ENCODE data around the gene BACE1.
A peak's percentile ranks its signal among the peaks of the same experiment; 100 is the strongest.

BACE1 gene

GRCh38 chr11:117316197-117316961 is at the start of gene BACE1:
Gene BACE1 (minus strand): TSS chr11:117316256. CDS start chr11:117315795, 461 bp downstream.
- DNase-seq (ENCODE audit: low read depth), result peak; percentile 89
- H3K9me3 ChIP-seq (ENCODE audit: control insufficient read depth, low read length), result no peaks in the 10 kb centered on the region
- H3K4me1 ChIP-seq (ENCODE audit: control insufficient read depth, insufficient read depth, low read length), result peaks cover 30% of the 10 kb centered on the region
- no peaks in the 10 kb centered on the region for H3K27me3 ChIP-seq (replicated peaks; ENCODE audit: control insufficient read depth, insufficient read depth, low read length)
- H3K4me3 ChIP-seq (ENCODE audit: low read length), result peak within 1 kb of the TSS; percentile 86
- no peaks in the 10 kb centered on the region for H3K36me3 ChIP-seq (ENCODE audit: control insufficient read depth, insufficient read depth, low read length, severe bottlenecking)
- H3K9ac ChIP-seq (ENCODE audit: low read length), result peak within 1 kb of the TSS; percentile 89

GRCh38 chr11:117361432-117361831 is 45.4 kb upstream of the BACE1 start:
- H3K36me3 ChIP-seq (ENCODE audit: control insufficient read depth, insufficient read depth, low read length, severe bottlenecking), result peaks cover 66% of the 10 kb centered on the region
- H3K4me1 ChIP-seq (ENCODE audit: control insufficient read depth, insufficient read depth, low read length), result no peaks in the 10 kb centered on the region

GRCh38 chr11:117356126-117356890 is 40.3 kb upstream of the BACE1 start:
- Histone ChIP-seq H3K36me3 (ENCODE audit: control insufficient read depth, insufficient read depth, low read length, severe bottlenecking) (peaks cover 76% of the 10 kb centered on the region), H3K4me3 (ENCODE audit: low read length) (no peak overlapping the region), H3K27me3 (replicated peaks; ENCODE audit: control insufficient read depth, insufficient read depth, low read length) (no peaks in the 10 kb centered on the region), H3K4me1 (ENCODE audit: control insufficient read depth, insufficient read depth, low read length) (no peaks in the 10 kb centered on the region), H3K9me3 (ENCODE audit: control insufficient read depth, low read length) (no peaks in the 10 kb centered on the region), H3K9ac (ENCODE audit: low read length) (no peak overlapping the region)
- no peak for DNase-seq (ENCODE audit: low read depth)

More at GRCh38 chr11:117361432-117361831, 45.4 kb upstream of the BACE1 start:
- Histone ChIP-seq H3K9ac (ENCODE audit: low read length) (no peak overlapping the region), H3K4me3 (ENCODE audit: low read length) (no peak overlapping the region), H3K9me3 (ENCODE audit: control insufficient read depth, low read length) (no peaks in the 10 kb centered on the region), H3K27me3 (replicated peaks; ENCODE audit: control insufficient read depth, insufficient read depth, low read length) (no peaks in the 10 kb centered on the region)
- no peak for DNase-seq (ENCODE audit: low read depth)

- H3K9ac ChIP-seq (ENCODE audit: low read length), result no peak overlapping the region
- H3K36me3 ChIP-seq (ENCODE audit: control insufficient read depth, insufficient read depth, low read length, severe bottlenecking), result peaks cover 67% of the 10 kb centered on the region
- H3K27me3 ChIP-seq (replicated peaks; ENCODE audit: control insufficient read depth, insufficient read depth, low read length), result no peaks in the 10 kb centered on the region
- no peaks in the 10 kb centered on the region for H3K9me3 ChIP-seq (ENCODE audit: control insufficient read depth, low read length)
- no peak overlapping the region for H3K4me3 ChIP-seq (ENCODE audit: low read length)
- no peak for DNase-seq (ENCODE audit: low read depth)
- no peaks in the 10 kb centered on the region for H3K4me1 ChIP-seq (ENCODE audit: control insufficient read depth, insufficient read depth, low read length)
These were observed 38.5 kb upstream of the BACE1 start for GRCh38 chr11:117354550-117354949.

- H3K36me3 ChIP-seq (ENCODE audit: control insufficient read depth, insufficient read depth, low read length, severe bottlenecking), result peaks cover 63% of the 10 kb centered on the region
- no peaks in the 10 kb centered on the region for H3K9me3 ChIP-seq (ENCODE audit: control insufficient read depth, low read length)
- H3K9ac ChIP-seq (ENCODE audit: low read length), result no peak overlapping the region
- no peak overlapping the region for H3K4me3 ChIP-seq (ENCODE audit: low read length)
- H3K27me3 ChIP-seq (replicated peaks; ENCODE audit: control insufficient read depth, insufficient read depth, low read length), result no peaks in the 10 kb centered on the region
- H3K4me1 ChIP-seq (ENCODE audit: control insufficient read depth, insufficient read depth, low read length), result no peaks in the 10 kb centered on the region
- no peak for DNase-seq (ENCODE audit: low read depth)
These were observed 29.0 kb upstream of the BACE1 start for GRCh38 chr11:117345039-117345438.

GRCh38 chr11:117337076-117337475 is 21.0 kb upstream of the BACE1 start:
- Histone ChIP-seq H3K27me3 (replicated peaks; ENCODE audit: control insufficient read depth, insufficient read depth, low read length) (no peaks in the 10 kb centered on the region), H3K4me3 (ENCODE audit: low read length) (no peak overlapping the region), H3K9me3 (ENCODE audit: control insufficient read depth, low read length) (no peaks in the 10 kb centered on the region), H3K9ac (ENCODE audit: low read length) (no peak overlapping the region), H3K4me1 (ENCODE audit: control insufficient read depth, insufficient read depth, low read length) (no peaks in the 10 kb centered on the region), H3K36me3 (ENCODE audit: control insufficient read depth, insufficient read depth, low read length, severe bottlenecking) (peaks cover 53% of the 10 kb centered on the region)
- no peak for DNase-seq (ENCODE audit: low read depth)

GRCh38 chr11:117335399-117335798 is 19.3 kb upstream of the BACE1 start:
- no peak overlapping the region for H3K9ac ChIP-seq (ENCODE audit: low read length)
- no peaks in the 10 kb centered on the region for H3K27me3 ChIP-seq (replicated peaks; ENCODE audit: control insufficient read depth, insufficient read depth, low read length)
- H3K4me1 ChIP-seq (ENCODE audit: control insufficient read depth, insufficient read depth, low read length), result peaks cover 4% of the 10 kb centered on the region
- H3K36me3 ChIP-seq (ENCODE audit: control insufficient read depth, insufficient read depth, low read length, severe bottlenecking), result peaks cover 38% of the 10 kb centered on the region
- no peak for DNase-seq (ENCODE audit: low read depth)
- H3K4me3 ChIP-seq (ENCODE audit: low read length), result no peak overlapping the region
- no peaks in the 10 kb centered on the region for H3K9me3 ChIP-seq (ENCODE audit: control insufficient read depth, low read length)

GRCh38 chr11:117334896-117335295 is 18.8 kb upstream of the BACE1 start:
- Histone ChIP-seq H3K9ac (ENCODE audit: low read length) (no peak overlapping the region), H3K27me3 (replicated peaks; ENCODE audit: control insufficient read depth, insufficient read depth, low read length) (no peaks in the 10 kb centered on the region), H3K9me3 (ENCODE audit: control insufficient read depth, low read length) (no peaks in the 10 kb centered on the region), H3K4me3 (ENCODE audit: low read length) (no peak overlapping the region), H3K36me3 (ENCODE audit: control insufficient read depth, insufficient read depth, low read length, severe bottlenecking) (peaks cover 33% of the 10 kb centered on the region), H3K4me1 (ENCODE audit: control insufficient read depth, insufficient read depth, low read length) (peaks cover 7% of the 10 kb centered on the region)
- no peak for DNase-seq (ENCODE audit: low read depth)

GRCh38 chr11:117333917-117334316 is 17.9 kb upstream of the BACE1 start:
- H3K4me3 ChIP-seq (ENCODE audit: low read length), result no peak overlapping the region
- peaks cover 24% of the 10 kb centered on the region for H3K36me3 ChIP-seq (ENCODE audit: control insufficient read depth, insufficient read depth, low read length, severe bottlenecking)
- H3K4me1 ChIP-seq (ENCODE audit: control insufficient read depth, insufficient read depth, low read length), result peaks cover 16% of the 10 kb centered on the region
- DNase-seq (ENCODE audit: low read depth), result no peak
- no peaks in the 10 kb centered on the region for H3K9me3 ChIP-seq (ENCODE audit: control insufficient read depth, low read length)
- H3K27me3 ChIP-seq (replicated peaks; ENCODE audit: control insufficient read depth, insufficient read depth, low read length), result no peaks in the 10 kb centered on the region
- no peak overlapping the region for H3K9ac ChIP-seq (ENCODE audit: low read length)

GRCh38 chr11:117332843-117333242 is 16.8 kb upstream of the BACE1 start:
- H3K9ac ChIP-seq (ENCODE audit: low read length), result no peak overlapping the region
- H3K27me3 ChIP-seq (replicated peaks; ENCODE audit: control insufficient read depth, insufficient read depth, low read length), result no peaks in the 10 kb centered on the region
- no peaks in the 10 kb centered on the region for H3K9me3 ChIP-seq (ENCODE audit: control insufficient read depth, low read length)
- H3K4me1 ChIP-seq (ENCODE audit: control insufficient read depth, insufficient read depth, low read length), result peaks cover 20% of the 10 kb centered on the region
- H3K36me3 ChIP-seq (ENCODE audit: control insufficient read depth, insufficient read depth, low read length, severe bottlenecking), result peaks cover 15% of the 10 kb centered on the region
- DNase-seq (ENCODE audit: low read depth), result no peak
- no peak overlapping the region for H3K4me3 ChIP-seq (ENCODE audit: low read length)

GRCh38 chr11:117328375-117329010 is 12.4 kb upstream of the BACE1 start:
- Histone ChIP-seq H3K9ac (ENCODE audit: low read length) (peak overlapping the region; percentile 92), H3K36me3 (ENCODE audit: control insufficient read depth, insufficient read depth, low read length, severe bottlenecking) (no peaks in the 10 kb centered on the region), H3K9me3 (ENCODE audit: control insufficient read depth, low read length) (no peaks in the 10 kb centered on the region), H3K4me3 (ENCODE audit: low read length) (peak overlapping the region; percentile 90), H3K4me1 (ENCODE audit: control insufficient read depth, insufficient read depth, low read length) (peaks cover 20% of the 10 kb centered on the region), H3K27me3 (replicated peaks; ENCODE audit: control insufficient read depth, insufficient read depth, low read length) (no peaks in the 10 kb centered on the region)
- DNase-seq (ENCODE audit: low read depth), result peak; percentile 73
